Osteocyte (in vitro differentiated cells): ENCODE results near the gene ADARB1. TPM values are rescaled to one million over a fixed set of nuclear protein-coding genes. Genes with fewer than 3 reads are reported as not detected.

Experiments
- DNase-seq: peaks from one replicate; pipeline ENCODE4 v3.0.0; 2021; ENCODE audit warnings: mixed read lengths; ENCODE audit not compliant: unreplicated experiment; ENCODE audit errors: extremely low spot score
- H3K27ac Mint-ChIP-seq: one replicate; pipeline ENCODE4 v1.8.0; 2021; ENCODE audit warnings: mild to moderate bottlenecking, mixed read lengths; ENCODE audit not compliant: unreplicated experiment
- H3K27me3 Mint-ChIP-seq: one replicate; pipeline ENCODE4 v1.8.0; 2021; ENCODE audit warnings: mixed read lengths; ENCODE audit not compliant: unreplicated experiment
- H3K36me3 Mint-ChIP-seq: one replicate; pipeline ENCODE4 v1.8.0; 2021; ENCODE audit warnings: mixed read lengths; ENCODE audit not compliant: unreplicated experiment
- H3K4me1 Mint-ChIP-seq: one replicate; pipeline ENCODE4 v1.8.0; 2021; ENCODE audit warnings: mixed read lengths; ENCODE audit not compliant: unreplicated experiment
- H3K4me3 Mint-ChIP-seq: one replicate; pipeline ENCODE4 v1.8.0; 2021; ENCODE audit warnings: mild to moderate bottlenecking, moderate library complexity, mixed read lengths; ENCODE audit not compliant: unreplicated experiment
- H3K9me3 Mint-ChIP-seq: one replicate; pipeline ENCODE4 v1.8.0; 2021; ENCODE audit warnings: mixed read lengths; ENCODE audit not compliant: unreplicated experiment
- total RNA-seq: library from RNA; stranded (reverse); gene quantifications from 2 replicates; pipeline ENCODE4 v1.2.1, GENCODE V29; 2021
- TF ChIP-seq, protein P1 (sequence below): fragments of 200-600 bp; sonication (generic); IDR thresholded peaks from 2 replicates; pipeline ENCODE4 v1.5.0; 2021; ENCODE audit warnings: antibody characterized with exemption, mild to moderate bottlenecking, moderate library complexity

ADARB1 gene
- total RNA-seq, 1 donor from 2014 or later: 126 TPM

DNA sequence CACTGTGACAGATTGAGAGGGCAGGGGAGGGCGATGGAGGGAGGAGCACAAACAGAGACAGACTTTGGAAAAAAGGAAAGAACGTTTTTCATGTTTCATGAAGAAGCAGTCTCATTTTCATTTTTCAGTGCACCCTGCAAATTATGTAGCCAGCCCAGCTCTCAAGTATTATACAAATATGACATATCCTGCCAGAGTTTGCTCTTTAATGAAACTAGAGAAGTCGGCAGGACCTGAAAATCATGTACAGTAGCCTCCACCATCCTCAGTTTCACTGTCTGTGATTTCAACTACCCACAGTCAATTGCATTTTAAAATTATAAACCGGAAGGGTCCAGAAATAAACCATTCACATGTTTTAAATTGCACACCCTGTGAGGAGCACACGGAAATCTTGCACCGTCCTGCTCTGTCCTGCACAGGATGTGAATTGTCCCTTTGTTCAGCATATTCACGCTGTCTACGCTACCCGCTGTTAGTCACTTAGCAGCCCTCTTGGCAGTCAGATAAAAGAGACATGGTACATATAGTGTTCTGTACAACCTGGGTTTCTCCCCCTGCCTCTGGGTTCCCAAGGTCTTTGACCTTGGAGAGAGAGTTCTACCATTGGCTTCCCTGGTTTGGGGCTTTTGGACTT, 13.6 kb upstream of the ADARB1 start:
- Mint-ChIP-seq H3K27ac (no peak overlapping the region), H3K9me3 (no peaks in the 10 kb centered on the region), H3K4me3 (no peak overlapping the region), H3K27me3 (no peaks in the 10 kb centered on the region), H3K4me1 (peaks cover 32% of the 10 kb centered on the region), H3K36me3 (no peaks in the 10 kb centered on the region)
- DNase-seq: no peak
- TF ChIP-seq, protein P1, sequence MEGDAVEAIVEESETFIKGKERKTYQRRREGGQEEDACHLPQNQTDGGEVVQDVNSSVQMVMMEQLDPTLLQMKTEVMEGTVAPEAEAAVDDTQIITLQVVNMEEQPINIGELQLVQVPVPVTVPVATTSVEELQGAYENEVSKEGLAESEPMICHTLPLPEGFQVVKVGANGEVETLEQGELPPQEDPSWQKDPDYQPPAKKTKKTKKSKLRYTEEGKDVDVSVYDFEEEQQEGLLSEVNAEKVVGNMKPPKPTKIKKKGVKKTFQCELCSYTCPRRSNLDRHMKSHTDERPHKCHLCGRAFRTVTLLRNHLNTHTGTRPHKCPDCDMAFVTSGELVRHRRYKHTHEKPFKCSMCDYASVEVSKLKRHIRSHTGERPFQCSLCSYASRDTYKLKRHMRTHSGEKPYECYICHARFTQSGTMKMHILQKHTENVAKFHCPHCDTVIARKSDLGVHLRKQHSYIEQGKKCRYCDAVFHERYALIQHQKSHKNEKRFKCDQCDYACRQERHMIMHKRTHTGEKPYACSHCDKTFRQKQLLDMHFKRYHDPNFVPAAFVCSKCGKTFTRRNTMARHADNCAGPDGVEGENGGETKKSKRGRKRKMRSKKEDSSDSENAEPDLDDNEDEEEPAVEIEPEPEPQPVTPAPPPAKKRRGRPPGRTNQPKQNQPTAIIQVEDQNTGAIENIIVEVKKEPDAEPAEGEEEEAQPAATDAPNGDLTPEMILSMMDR: no peak

DNA sequence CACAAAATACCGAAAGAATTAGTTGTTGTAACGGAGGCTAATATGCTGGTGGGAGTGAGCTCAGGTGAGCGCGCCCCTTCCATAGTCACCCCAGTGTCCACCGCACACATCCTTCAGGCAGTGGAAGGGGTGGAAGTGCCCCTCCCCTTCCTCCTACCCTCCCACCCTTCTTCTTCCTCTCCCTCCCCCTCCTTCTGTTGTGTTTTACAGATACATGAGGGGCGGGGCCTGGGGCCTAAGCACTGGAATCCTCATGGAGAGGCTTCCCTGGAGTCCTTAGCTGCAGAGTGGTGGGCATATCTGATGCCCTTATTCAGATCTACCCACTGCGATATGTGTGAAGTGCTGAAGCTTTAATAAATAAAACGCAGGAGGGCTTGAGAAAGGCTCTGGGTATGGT, 10.3 kb upstream of the ADARB1 start:
- Mint-ChIP-seq H3K36me3 (no peaks in the 10 kb centered on the region), H3K27ac (peak overlapping the region; percentile 68), H3K9me3 (no peaks in the 10 kb centered on the region), H3K27me3 (no peaks in the 10 kb centered on the region), H3K4me3 (no peak overlapping the region), H3K4me1 (peaks cover 18% of the 10 kb centered on the region)
- TF ChIP-seq, protein P1: no peak
- no peak for DNase-seq

DNA sequence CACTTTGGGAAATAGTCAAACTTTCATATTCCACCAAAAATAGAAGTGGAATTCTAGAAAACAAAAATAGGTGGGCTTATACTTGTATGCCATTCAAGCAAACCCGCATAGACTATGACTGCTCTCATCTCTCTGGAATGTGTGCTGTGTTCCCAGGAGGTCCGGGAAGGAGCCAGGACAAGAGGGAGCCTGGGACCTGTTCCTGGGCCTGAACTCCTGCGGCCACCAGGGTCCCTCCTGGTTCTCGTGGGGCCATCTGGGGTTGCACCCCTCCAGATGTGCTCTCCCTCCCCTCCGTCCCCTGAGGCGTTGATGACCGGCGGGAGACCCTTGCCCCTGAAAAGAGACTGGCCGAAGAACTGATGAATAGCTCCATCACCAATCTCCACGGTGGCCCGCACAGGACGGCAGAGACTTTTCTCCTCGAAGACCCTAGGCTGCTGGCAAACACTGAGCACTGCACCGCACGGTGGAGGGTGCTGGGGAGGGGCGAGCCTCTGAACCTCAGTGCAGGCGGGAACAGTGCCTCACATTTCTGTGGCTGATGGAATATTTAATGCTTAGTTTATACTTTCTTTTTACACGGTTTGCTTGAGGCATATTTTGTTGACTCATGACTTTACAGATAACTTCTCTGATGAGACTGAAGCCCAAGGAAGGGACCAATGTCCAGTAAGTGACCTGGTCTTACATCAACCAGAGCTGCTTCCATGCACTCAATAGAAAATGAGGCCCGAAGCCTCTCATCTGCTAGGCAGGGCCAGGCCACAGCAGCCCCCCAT, 9.6 kb upstream of the ADARB1 start:
- H3K27ac Mint-ChIP-seq: peak overlapping the region; percentile 68
- no peak for DNase-seq
- no peak overlapping the region for H3K4me3 Mint-ChIP-seq
- H3K36me3 Mint-ChIP-seq: no peaks in the 10 kb centered on the region
- peaks cover 18% of the 10 kb centered on the region for H3K4me1 Mint-ChIP-seq
- TF ChIP-seq, protein P1: no peak
- H3K9me3 Mint-ChIP-seq: no peaks in the 10 kb centered on the region
- H3K27me3 Mint-ChIP-seq: no peaks in the 10 kb centered on the region

DNA sequence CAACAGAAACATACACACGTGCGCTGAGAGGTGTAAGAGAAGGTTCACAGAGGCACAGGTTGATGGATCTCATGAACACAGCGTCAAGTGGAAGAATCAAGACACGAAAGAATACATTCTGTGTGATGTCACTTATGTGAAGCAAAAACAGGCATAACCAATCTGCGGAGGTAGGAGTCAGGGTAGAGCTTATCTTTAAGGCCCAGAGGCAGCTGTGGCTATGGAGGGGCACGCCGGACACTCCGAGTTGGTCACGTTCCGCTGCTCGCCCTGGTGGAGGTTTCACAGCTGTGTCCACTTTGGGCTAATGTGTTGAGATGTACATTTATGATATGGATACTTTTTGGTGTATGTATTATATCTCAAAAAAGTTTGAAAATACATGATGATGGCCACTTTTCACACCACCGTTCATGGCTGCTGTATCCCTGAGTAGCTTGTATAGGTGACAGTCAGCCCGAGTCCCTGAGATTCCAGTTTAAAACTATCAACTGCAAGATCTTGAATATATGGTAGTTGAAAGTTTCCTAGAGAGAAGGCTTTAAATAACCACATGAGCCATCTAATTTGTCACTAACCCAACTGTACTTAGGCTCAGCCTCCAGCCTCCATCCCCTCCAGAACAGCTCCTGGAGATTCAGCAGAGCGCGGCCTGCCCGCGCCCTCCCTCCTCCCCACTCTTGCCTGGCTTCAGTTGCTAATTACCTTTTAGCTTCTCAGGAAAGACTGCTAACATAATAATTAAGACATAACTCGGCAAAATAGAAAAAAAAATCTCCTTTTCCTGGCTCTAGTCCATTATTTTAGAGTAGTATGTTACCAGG, 6.7 kb upstream of the ADARB1 start:
- Mint-ChIP-seq H3K27ac (no peak overlapping the region), H3K9me3 (no peaks in the 10 kb centered on the region), H3K4me1 (peaks cover 26% of the 10 kb centered on the region), H3K4me3 (no peak overlapping the region), H3K36me3 (no peaks in the 10 kb centered on the region), H3K27me3 (no peaks in the 10 kb centered on the region)
- TF ChIP-seq, protein P1: no peak
- DNase-seq: no peak

DNA sequence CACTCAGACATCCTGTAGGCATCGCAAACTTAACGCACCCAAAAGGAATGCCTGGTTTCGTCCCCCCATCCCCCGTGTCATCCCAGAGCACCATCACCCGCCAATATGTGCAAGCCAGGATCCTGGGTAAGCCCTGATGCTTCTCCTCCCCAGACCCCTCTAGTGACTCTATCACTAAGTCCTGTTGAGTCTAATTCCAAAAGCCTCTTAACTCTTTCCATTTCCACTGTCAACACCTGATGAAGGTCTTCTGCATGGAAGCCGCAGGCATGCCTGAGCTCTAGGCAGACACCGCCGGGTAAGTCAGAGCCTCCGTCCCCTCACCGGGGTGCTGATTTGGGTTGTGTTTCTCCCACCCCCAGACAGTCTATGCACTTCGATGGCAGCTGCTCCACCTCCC, 5.3 kb upstream of the ADARB1 start:
- H3K9me3 Mint-ChIP-seq: no peaks in the 10 kb centered on the region
- peaks cover 36% of the 10 kb centered on the region for H3K4me1 Mint-ChIP-seq
- TF ChIP-seq, protein P1: no peak
- H3K4me3 Mint-ChIP-seq: no peak overlapping the region
- no peak overlapping the region for H3K27ac Mint-ChIP-seq
- no peaks in the 10 kb centered on the region for H3K36me3 Mint-ChIP-seq
- no peaks in the 10 kb centered on the region for H3K27me3 Mint-ChIP-seq
- no peak for DNase-seq
